Measurements from ENCODE around the gene BCKDK. TPM values are rescaled to one million over a fixed set of nuclear protein-coding genes. Genes with fewer than 3 reads are reported as not detected.

Gene BCKDK
- total RNA-seq, result 42.0 and 51.4 TPM in 2 replicates

DNA sequence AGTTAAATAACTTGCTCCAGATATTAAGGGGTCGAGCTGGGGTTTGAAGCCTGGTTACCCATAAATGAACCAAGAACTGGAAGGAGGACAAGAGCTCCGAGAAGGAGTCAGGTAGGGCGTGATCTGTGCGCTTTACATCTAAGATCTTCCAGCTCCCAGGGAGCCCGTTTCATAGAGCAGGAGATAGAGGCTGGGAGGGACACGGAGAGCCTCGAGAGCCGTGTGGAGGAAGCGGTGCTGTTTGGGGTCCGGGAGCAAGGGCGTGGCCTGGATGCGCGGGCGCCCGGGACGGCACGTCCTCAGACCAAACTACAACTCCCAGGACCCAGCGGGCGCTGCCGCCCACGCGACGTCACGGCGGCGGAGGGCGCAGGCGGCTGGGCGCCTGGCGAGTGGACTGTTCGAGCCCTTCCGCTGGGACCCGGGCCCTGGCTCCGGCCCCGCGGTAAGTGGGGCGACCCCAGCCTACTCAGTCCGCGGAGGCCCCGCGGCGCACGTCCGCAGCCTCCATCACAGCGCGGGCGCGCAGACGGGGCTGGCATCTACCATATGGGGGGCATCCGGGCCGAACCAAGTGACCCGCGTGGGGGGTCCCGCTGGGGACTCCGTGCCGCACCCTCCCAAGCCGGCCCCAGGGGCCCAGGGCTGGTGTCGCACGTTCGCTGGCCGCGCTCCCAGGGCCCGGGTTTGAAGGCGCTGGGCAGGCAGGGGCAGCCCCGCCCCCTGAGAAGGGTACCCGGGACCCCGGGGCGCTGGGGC lies at the start of gene BCKDK:
BCKDK (plus strand) TSS at position 352 of the 759 bp plus-strand sequence. CDS start 838 bp downstream, outside the sequence.

DNA sequence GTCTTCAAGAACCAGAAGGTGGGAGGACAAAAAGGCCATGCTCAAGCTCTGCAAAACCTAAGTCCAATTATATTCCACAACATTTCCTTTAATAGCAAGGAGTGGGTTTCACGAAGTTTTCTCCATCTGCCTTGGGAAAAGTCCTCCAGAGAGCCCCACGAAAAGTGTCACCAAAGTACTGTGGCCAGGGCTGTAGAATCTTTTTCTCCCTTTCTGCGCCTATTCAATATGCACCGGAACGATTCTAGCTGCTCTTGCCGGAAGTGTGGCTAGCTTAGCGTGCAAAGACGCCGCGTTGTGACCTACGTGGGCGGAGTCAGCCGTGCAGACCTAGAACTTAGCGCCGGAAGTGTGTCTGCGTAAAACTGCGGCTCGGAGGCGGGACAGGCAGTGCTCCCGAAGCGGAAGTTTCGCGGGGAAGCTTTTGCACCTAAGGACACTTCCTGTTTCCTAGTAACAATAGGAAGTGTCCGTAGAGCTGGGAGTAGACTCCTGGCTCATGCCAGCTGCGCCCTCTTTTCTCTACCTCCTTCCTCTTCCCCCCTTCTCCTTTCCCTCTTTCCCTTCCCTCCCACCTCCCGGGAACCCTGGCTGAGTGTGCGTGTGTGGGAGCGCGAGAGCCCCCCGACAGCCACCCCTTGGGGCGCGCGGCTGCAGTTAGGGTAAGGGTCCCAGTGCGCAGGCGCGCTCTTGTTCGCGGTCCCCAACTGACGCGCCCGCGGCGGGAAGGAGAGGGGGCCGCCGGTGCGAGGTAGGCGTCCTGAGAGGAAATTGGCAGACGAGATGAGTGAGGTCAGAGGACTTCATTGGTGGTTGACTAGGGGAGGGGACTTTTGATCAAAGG lies 34.0 kb upstream of the BCKDK start, which contains the start of the genes ZNF646 and ZNF668:
ZNF646 (plus strand) TSS at position 453 of the 844 bp plus-strand sequence. CDS start 1,903 bp downstream, outside the sequence.
ZNF668 (minus strand) TSS at position 271 of the 844 bp plus-strand sequence. CDS start 9,781 bp downstream, outside the sequence.

DNA sequence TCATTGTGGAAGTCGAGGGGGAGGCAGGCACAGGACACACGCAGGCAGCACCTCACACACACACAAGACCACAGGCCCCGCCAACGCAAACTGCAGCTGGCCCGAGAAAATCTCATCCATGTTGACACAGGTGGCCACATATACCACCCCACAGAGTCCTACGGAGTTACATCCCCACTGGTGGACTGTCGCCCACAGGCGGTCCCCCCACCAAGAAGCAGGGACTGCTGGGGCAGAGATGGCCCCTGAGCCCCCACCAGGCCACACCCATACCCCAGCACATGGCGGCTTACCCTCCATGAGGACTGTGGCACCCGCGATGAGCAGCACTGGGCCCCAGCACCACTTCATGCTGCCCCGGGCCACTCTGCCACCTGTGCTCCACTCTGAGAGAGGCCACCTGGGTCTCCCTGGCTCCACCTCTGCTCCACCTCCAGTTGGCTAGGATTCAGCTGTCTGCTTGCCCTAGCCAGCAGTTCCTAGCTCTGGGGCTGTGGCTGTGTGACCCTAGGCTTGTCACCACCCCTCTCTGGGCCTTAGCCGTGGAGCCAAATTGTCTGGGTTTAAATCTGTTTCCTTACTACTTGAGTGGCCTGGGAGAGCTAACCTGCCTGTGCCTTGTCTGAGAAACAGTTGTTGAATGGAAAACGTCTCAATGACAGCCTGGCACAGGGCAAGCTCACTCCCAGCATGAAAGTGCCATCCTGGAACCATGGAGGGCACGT lies 19.6 kb upstream of the BCKDK start, which contains the start of gene PRSS53:
PRSS53 (minus strand) TSS at position 485 of the 725 bp plus-strand sequence; CDS start at position 351, 134 bp downstream.

DNA sequence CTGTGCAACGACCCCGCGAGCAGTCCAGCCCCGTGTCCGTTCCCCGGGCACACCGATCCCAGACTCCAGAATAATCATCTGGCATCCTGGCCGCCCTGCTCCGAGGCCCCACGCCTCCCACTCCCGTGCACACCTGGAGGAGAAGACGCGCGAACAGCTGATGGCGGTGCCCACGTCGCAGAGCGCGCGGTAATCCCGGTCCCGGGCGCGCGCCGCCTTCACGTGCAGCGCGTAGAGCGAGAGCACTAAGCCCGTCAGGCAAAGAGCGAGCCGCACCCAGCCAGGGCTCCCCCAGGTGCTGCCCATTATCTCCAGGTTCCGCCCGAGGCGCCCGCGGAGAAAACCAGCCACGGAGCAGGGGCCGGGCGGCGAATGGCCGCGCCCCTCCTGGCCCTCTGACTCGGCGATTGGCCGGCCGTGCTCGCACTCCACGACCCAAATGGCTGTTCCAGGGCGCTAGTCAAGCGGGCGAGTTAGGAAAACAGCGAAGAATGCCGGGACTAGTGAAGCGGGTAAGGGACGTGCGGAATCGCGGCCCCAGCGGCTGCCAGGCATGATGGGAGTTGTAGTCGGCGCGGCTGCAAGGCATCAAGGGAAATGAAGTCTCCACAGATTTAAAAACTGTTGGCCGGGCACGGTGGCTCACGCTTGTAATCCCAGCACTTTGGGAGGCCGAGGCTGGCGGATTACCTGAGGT lies 13.6 kb upstream of the BCKDK start, which contains the start of gene VKORC1:
VKORC1 (minus strand) TSS at position 374 of the 697 bp plus-strand sequence; CDS start at position 306, 68 bp downstream.

DNA sequence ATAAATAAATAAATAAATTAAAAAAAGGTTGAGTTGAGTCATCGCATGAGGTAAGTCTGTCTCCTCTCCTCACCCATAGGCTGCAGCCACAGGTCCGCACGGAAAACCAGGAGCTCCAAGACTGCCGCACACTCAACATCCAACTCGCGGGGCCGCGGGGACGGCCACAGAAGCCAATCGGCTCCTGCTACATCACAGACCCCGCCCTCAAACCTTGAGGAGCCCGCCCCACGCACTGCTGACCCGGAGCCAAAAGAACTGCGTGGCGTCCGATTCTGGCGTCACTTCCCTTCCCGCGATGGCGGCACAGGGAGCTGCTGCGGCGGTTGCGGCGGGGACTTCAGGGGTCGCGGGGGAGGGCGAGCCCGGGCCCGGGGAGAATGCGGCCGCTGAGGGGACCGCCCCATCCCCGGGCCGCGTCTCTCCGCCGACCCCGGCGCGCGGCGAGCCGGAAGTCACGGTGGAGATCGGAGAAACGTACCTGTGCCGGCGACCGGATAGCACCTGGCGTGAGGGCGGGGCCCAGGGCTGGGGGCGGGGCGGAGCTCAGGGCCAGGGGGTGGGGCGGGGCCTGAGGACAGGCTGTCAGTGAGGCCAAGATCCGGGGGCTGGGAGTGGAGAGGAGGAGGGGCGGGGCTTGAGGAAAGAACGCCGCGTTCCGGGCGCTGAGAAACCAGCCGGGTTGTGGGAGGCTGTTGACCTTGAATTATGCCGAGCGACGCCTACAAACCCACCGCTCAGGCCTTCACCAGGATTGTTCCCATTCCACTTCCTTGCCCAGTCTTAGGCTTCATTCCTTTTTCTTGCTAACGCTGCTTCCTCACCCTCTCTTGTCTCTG lies 9.4 kb downstream of the BCKDK start, which contains the start of gene KAT8:
KAT8 (plus strand) TSS at position 281 of the 839 bp plus-strand sequence; CDS start at position 299, 18 bp downstream.

DNA sequence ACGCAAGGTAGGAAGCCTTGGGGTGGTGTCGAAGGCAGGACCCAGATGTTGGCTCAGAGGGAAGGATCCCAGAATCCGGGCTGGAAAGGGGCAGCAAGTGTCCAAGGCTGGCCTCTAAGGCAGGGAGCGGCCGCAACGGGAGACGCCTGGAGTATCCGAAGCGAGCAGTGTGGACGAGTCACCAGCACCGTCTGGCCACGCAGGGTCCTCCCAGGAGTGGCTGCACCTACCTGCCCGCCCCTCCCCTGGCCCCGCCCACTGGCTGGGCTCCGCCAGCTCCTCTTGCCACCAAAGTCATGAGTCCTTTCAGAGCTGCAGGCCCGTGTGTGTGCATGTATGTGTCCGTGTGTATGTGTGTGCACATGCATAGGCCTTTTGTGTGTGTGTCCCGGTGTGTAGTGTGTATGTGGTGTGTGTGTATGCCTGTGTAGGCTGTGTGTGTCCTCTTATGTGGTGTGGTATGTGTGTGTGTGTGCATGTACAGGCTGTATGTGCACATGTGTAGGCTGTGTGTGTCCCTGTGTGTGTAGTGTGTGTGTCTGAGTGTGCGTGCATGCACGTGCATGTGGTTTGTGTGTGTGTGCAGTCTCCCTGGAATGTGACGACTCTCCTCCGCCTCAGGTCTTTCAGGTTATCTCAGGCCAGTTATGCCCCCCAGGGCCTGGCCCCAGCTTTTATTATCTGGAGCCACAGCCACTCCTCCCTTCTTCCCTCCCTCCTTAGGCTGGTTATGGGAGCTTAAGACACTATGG lies 27.5 kb downstream of the BCKDK start, which contains the start of gene PRSS8:
PRSS8 (minus strand) TSS at position 193 of the 752 bp plus-strand sequence. CDS start 229 bp downstream, outside the sequence.

DNA sequence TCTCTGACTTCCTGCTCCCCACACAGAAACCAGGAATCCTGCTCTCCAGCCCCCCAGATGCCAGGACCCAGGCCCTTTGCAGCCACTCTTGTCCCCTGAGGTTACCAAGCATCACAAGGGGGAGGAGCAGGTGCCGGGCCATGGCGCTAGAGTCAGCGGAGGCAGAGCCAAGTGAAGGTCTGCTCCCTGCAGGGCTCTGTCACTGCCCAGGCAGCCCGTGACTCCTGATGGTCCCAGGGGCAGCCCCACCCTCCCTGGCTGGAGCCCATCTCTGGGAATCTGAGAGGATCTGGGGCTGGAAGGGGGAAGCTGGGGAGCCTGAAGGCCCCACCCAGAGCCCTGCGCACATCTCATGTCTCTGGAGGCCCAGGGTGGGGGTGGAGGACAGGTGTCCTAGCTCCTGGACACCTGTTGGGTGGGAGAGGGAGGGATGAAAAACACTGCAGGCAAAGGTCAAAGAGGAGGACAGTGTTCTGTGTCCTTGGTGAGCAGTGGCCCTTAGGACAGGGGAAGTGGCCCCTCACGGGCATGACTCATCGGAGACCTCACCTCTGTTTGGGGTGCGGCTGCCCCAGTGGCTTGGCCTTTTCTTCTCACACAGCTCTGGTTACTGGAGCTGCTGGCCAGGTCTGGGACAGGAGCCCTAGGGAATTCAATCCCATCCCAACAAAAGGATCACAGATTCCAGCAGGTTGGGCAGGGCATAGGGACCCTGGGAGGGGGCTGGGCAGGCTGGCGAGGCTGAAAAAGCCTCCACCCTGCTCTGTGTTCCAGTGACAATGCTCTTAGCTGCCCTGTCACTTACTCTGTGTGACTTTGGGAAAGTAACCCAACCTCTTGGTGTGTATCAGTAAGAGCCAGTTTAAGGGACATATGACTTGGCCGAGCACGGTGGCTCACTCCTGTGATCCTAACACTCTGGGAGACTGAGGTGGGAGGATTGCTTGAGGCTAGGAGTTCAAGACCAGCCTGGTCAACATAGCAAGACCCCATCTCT lies 42.0 kb downstream of the BCKDK start, which contains the start of gene PRSS36:
PRSS36 (minus strand) TSS at position 173 of the 997 bp plus-strand sequence; CDS start at position 142, 31 bp downstream.

Other genes starting within 250 kb of the BCKDK start
- gene BCL7C, start 214.3 kb upstream of the BCKDK start, total RNA-seq, result 21.2 and 25.9 TPM in 2 replicates
- gene CTF1, start 211.8 kb upstream of the BCKDK start, total RNA-seq, result 0.13 and 0.14 TPM in 2 replicates
- gene FBXL19, start 184.8 kb upstream of the BCKDK start, total RNA-seq, result 20.6 and 33.5 TPM in 2 replicates
- gene ORAI3, start 159.3 kb upstream of the BCKDK start, total RNA-seq, result 13.0 and 16.7 TPM in 2 replicates
- gene SETD1A, start 150.6 kb upstream of the BCKDK start, total RNA-seq, result 7.0 and 7.8 TPM in 2 replicates
- 3.7 and 4.7 TPM in 2 replicates for gene HSD3B7, start 123.2 kb upstream of the BCKDK start, total RNA-seq
- gene STX1B, start 97.7 kb upstream of the BCKDK start, total RNA-seq, result 0.27 and 0.36 TPM in 2 replicates
- 22.2 and 26.3 TPM in 2 replicates for gene STX4, start 74.8 kb upstream of the BCKDK start, total RNA-seq
- gene ZNF668, start 34.1 kb upstream of the BCKDK start, total RNA-seq, result 6.6 and 8.9 TPM in 2 replicates
- gene ZNF646, start 34.0 kb upstream of the BCKDK start, total RNA-seq, result 12.2 and 15.3 TPM in 2 replicates
- gene PRSS53, start 19.4 kb upstream of the BCKDK start, total RNA-seq, result 1.1 and 1.5 TPM in 2 replicates
- 65.3 and 77.1 TPM in 2 replicates for gene VKORC1, start 13.6 kb upstream of the BCKDK start, total RNA-seq
- 24.1 and 31.4 TPM in 2 replicates for gene KAT8, start 9.3 kb downstream of the BCKDK start, total RNA-seq
- not detected in 2 replicates for gene PRSS8, start 27.3 kb downstream of the BCKDK start, total RNA-seq
- gene PRSS36, start 41.7 kb downstream of the BCKDK start, total RNA-seq, result 0.13 and 0.14 TPM in 2 replicates
- gene FUS, start 71.8 kb downstream of the BCKDK start, total RNA-seq, result 87.8 and 92.3 TPM in 2 replicates
- 28.4 and 51.2 TPM in 2 replicates for gene PYCARD, start 94.4 kb downstream of the BCKDK start, total RNA-seq
- not detected in 2 replicates for gene TRIM72, start 105.7 kb downstream of the BCKDK start, total RNA-seq
- not detected in 2 replicates for gene PYDC1, start 108.7 kb downstream of the BCKDK start, total RNA-seq
- not detected in 2 replicates for gene ITGAM, start 151.6 kb downstream of the BCKDK start, total RNA-seq
- gene ITGAX, start 246.8 kb downstream of the BCKDK start, total RNA-seq, result 0.27 and 2.9 TPM in 2 replicates